Stimulated activated CD4-positive, alpha-beta T cell treated with anti-CD3 and anti-CD28 coated beads, TNF-alpha, amount 100 ng/mL, for 4 hours (primary cell): ENCODE data around the gene SMC1A.
"Not testable (repeated sequence)": the region's sequence is repeated elsewhere in the genome, so short reads cannot be mapped to it uniquely, and the experiment has no call there.

ENCODE experiments used
- DNase-seq, 3 experiments: peaks; one replicate each; pipeline ENCODE4 v3.0.0-alpha.2; 2020; ENCODE audit warnings: low read depth in 3 of 3

Gene SMC1A

GRCh38 chrX:53422861-53423306, 430 bp upstream of the SMC1A start, which contains the start of gene RIBC1:
RIBC1 (plus strand) TSS chrX:53422873; CDS start chrX:53426277, 3,404 bp downstream.
- no peak for DNase-seq

- DNase-seq: no peak
Observed at GRCh38 chrX:53421772-53422085, 725 bp downstream of the SMC1A start.

GRCh38 chrX:53421125-53421524, 1.3 kb downstream of the SMC1A start:
- no peak for DNase-seq

GRCh38 chrX:53420351-53420750, 2.1 kb downstream of the SMC1A start:
- not testable (repeated sequence) for DNase-seq

GRCh38 chrX:53412446-53412845, 10.0 kb downstream of the SMC1A start:
- no peak for DNase-seq

GRCh38 chrX:53403535-53403934, 18.9 kb downstream of the SMC1A start:
- DNase-seq: no peak

GRCh38 chrX:53398216-53398615, 24.2 kb downstream of the SMC1A start:
- no peak for DNase-seq

GRCh38 chrX:53395605-53396298, 26.7 kb downstream of the SMC1A start:
- DNase-seq: no peak

- DNase-seq: no peak
Observed at GRCh38 chrX:53383376-53384076, 38.9 kb downstream of the SMC1A start.

- no peak for DNase-seq
Observed at GRCh38 chrX:53379747-53380146, 42.7 kb downstream of the SMC1A start.

- no peak for DNase-seq
Observed at GRCh38 chrX:53379008-53379710, 43.3 kb downstream of the SMC1A start.

GRCh38 chrX:53377464-53377863, 45.0 kb downstream of the SMC1A start:
- DNase-seq: no peak

- DNase-seq: no peak
Observed at GRCh38 chrX:53376888-53377287, 45.6 kb downstream of the SMC1A start.

- no peak for DNase-seq
Observed at GRCh38 chrX:53374923-53375322, 47.5 kb downstream of the SMC1A start.

GRCh38 chrX:53374222-53374820, 48.1 kb downstream of the SMC1A start:
- DNase-seq: no peak

GRCh38 chrX:53373307-53373706, 49.1 kb downstream of the SMC1A start:
- DNase-seq: no peak

- DNase-seq: not testable (repeated sequence)
Observed at GRCh38 chrX:53366454-53366853, 56.0 kb downstream of the SMC1A start.

- DNase-seq: no peak
Observed at GRCh38 chrX:53362449-53362848, 60.0 kb downstream of the SMC1A start.

- no peak for DNase-seq
Observed at GRCh38 chrX:53357799-53358530, 64.5 kb downstream of the SMC1A start.

- DNase-seq: no peak
Observed at GRCh38 chrX:53356186-53356585, 66.3 kb downstream of the SMC1A start.

GRCh38 chrX:53354669-53355068, 67.8 kb downstream of the SMC1A start:
- DNase-seq: no peak

GRCh38 chrX:53347948-53348347, 74.5 kb downstream of the SMC1A start:
- no peak for DNase-seq
